Kidney epithelial cell (primary cell): ENCODE measurements around the gene SUN5. TPM values are rescaled to one million over a fixed set of nuclear protein-coding genes. Genes with fewer than 3 reads are reported as not detected.

ENCODE experiments used
- DNase-seq: peaks from one replicate; pipeline ENCODE4 v3.0.0-alpha.2; 2010; ENCODE audit warnings: low read depth
- H3K27me3 ChIP-seq: 2 replicates; pipeline ENCODE4 v1.6.0; 2011; ENCODE audit warnings: low read length; ENCODE audit not compliant: control insufficient read depth, insufficient read depth
- H3K36me3 ChIP-seq: 2 replicates; pipeline ENCODE4 v1.5.1; 2011; ENCODE audit warnings: low read length; ENCODE audit not compliant: control insufficient read depth, insufficient read depth
- H3K4me3 ChIP-seq: 2 replicates; pipeline ENCODE4 v1.5.1; 2011; ENCODE audit warnings: low read depth, mild to moderate bottlenecking, control low read depth, low read length
- total RNA-seq: library from RNA; depleted of rRNA; stranded (reverse); fragments of >200 nt; gene quantifications from 2 replicates; pipeline ENCODE4 v1.2.3, GENCODE V29; 2015
- TF ChIP-seq, protein P1 (sequence below): IDR thresholded peaks from 2 replicates; pipeline ENCODE4 v1.5.1; 2011; ENCODE audit warnings: mild to moderate bottlenecking, moderate library complexity, low read length, control low read depth, inconsistent platforms; ENCODE audit not compliant: insufficient read depth, poor library complexity, severe bottlenecking

SUN5 gene
- total RNA-seq, 1 donor from 2014 or later: not detected

DNA sequence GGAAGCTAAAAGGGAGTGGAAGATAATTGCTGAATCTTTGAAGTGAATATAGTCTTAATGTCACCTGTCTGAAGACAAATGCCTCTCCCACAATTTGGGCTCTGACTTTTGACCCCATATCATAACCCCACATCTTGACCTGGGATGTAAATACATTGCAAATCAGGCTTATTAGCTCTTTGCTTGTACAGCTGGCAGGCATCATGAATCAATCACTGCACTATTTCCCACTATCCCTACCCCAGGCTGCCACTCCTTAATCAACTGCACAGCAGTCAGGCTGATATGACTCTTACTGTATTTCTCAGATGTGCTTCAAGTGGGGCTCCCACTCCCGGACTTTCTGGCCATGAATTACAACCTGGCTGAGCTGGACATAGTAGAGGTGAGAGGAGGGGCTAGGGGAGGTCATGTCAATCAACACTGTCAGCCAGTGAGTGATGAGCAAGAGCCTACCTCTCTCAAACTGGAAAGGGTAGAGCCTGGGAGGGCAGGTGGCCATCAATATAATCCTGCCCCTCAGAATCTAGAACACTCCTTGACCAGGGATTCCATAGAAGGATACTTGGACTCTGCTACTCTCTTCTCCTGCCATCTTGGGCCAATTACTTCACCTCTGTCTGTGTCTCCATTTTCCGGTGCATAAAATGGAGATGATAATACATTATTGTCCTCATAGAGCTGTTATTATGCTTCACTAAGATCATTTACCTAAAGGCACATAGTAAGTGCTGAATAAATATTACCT, 38.9 kb upstream of the SUN5 start:
- no peaks in the 10 kb centered on the region for H3K27me3 ChIP-seq
- DNase-seq: no peak
- no peaks in the 10 kb centered on the region for H3K36me3 ChIP-seq
- TF ChIP-seq, protein P1, sequence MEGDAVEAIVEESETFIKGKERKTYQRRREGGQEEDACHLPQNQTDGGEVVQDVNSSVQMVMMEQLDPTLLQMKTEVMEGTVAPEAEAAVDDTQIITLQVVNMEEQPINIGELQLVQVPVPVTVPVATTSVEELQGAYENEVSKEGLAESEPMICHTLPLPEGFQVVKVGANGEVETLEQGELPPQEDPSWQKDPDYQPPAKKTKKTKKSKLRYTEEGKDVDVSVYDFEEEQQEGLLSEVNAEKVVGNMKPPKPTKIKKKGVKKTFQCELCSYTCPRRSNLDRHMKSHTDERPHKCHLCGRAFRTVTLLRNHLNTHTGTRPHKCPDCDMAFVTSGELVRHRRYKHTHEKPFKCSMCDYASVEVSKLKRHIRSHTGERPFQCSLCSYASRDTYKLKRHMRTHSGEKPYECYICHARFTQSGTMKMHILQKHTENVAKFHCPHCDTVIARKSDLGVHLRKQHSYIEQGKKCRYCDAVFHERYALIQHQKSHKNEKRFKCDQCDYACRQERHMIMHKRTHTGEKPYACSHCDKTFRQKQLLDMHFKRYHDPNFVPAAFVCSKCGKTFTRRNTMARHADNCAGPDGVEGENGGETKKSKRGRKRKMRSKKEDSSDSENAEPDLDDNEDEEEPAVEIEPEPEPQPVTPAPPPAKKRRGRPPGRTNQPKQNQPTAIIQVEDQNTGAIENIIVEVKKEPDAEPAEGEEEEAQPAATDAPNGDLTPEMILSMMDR: no peak
- no peak overlapping the region for H3K4me3 ChIP-seq

DNA sequence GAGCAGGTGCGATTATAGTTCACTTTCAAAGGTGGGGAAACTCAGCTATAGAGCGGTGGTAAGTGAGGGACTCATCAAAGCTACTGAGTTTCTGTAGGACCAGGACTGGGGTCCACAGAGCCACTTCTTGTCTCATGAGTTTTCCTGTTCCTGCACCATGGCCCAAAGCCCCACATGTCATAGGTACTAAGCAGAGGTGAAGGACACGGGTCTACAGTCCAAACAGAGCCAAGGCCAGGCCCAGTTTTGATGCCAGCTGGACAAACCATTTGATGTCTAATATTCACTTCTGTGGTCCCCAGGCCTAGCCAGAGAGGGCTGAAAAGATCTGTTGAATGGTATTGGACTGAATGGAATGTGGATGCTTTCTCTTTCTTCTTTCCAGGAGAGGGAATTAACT, 38.2 kb upstream of the SUN5 start:
- H3K36me3 ChIP-seq: no peaks in the 10 kb centered on the region
- TF ChIP-seq, protein P1: no peak
- H3K4me3 ChIP-seq: no peak overlapping the region
- no peak for DNase-seq
- H3K27me3 ChIP-seq: no peaks in the 10 kb centered on the region

GRCh38 chr20:33038243-33038642, 34.0 kb upstream of the SUN5 start:
- TF ChIP-seq, protein P1: no peak

DNA sequence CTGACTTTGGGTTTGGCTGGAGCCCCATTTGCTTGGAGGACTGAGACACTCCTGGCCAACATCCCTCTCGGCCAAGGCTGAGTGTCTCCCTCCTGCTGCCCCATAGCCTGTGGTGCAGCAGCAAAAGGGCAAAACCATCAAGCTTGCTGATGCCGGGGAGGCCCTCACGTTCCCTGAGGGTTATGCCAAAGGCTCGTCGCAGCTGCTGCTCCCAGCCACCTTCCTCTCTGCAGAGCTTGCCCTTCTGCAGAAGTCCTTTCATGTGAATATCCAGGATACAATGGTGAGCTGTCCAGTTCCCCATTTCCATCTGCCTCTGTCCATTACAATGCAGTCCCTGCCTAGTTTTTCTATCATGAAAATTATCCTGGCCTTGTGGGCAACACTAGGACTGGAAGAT, 33.2 kb upstream of the SUN5 start:
- DNase-seq: no peak
- TF ChIP-seq, protein P1: no peak
- Histone ChIP-seq H3K4me3 (no peak overlapping the region), H3K36me3 (no peaks in the 10 kb centered on the region), H3K27me3 (no peaks in the 10 kb centered on the region)

More at GRCh38 chr20:33038243-33038642, 34.0 kb upstream of the SUN5 start:
- Histone ChIP-seq H3K27me3 (no peaks in the 10 kb centered on the region), H3K36me3 (no peaks in the 10 kb centered on the region), H3K4me3 (no peak overlapping the region)
- no peak for DNase-seq

GRCh38 chr20:33034901-33035492, 30.8 kb upstream of the SUN5 start:
- Histone ChIP-seq H3K4me3 (no peak overlapping the region), H3K27me3 (no peaks in the 10 kb centered on the region), H3K36me3 (no peaks in the 10 kb centered on the region)
- TF ChIP-seq, protein P1: no peak
- no peak for DNase-seq
